H9 (cell line): Measurements from ENCODE around the gene AFDN. TPM values are rescaled to one million over a fixed set of nuclear protein-coding genes. Genes with fewer than 3 reads are reported as not detected.

Experiments used
- DNase-seq: peaks from one replicate; pipeline ENCODE4 v3.0.0-alpha.2; 2017
- H2AFZ ChIP-seq: one replicate; pipeline ENCODE4 v1.6.1; 2013; ENCODE audit warnings: mild to moderate bottlenecking, low read length, control low read depth, moderate library complexity
- H2AK5ac ChIP-seq: 2 replicates; pipeline ENCODE4 v1.6.1; 2013; ENCODE audit warnings: low read length, control low read depth, mixed read lengths; ENCODE audit not compliant: insufficient read length
- H2BK120ac ChIP-seq: one replicate; pipeline ENCODE4 v1.6.1; 2013; ENCODE audit warnings: low read depth, mild to moderate bottlenecking, low read length, control low read depth, inconsistent platforms; ENCODE audit not compliant: poor library complexity, severe bottlenecking
- H2BK12ac ChIP-seq: 2 replicates; pipeline ENCODE4 v1.6.1; 2013; ENCODE audit warnings: low read length, control low read depth, mixed read lengths, low read depth; ENCODE audit not compliant: insufficient read length
- H2BK15ac ChIP-seq: 2 replicates; pipeline ENCODE4 v1.6.1; 2013; ENCODE audit warnings: low read depth, low read length, control low read depth
- H2BK20ac ChIP-seq: one replicate; pipeline ENCODE4 v1.6.1; 2013; ENCODE audit warnings: low read depth, mild to moderate bottlenecking, low read length, control low read depth, inconsistent platforms; ENCODE audit not compliant: poor library complexity, severe bottlenecking
- H2BK5ac ChIP-seq: 2 replicates; pipeline ENCODE4 v1.6.1; 2013; ENCODE audit warnings: low read length, control low read depth, mixed read lengths; ENCODE audit not compliant: insufficient read length
- H3K14ac ChIP-seq: 2 replicates; pipeline ENCODE4 v1.6.1; 2013; ENCODE audit warnings: low read length, control low read depth; ENCODE audit not compliant: insufficient read depth
- H3K18ac ChIP-seq: 2 replicates; pipeline ENCODE4 v1.6.1; 2013; ENCODE audit warnings: low read depth, mild to moderate bottlenecking, mixed read lengths, low read length, control low read depth; ENCODE audit not compliant: insufficient read length
- H3K23ac ChIP-seq: 2 replicates; pipeline ENCODE4 v1.6.1; 2013; ENCODE audit warnings: low read length, control low read depth, mixed read lengths, low read depth; ENCODE audit not compliant: insufficient read length
- H3K23me2 ChIP-seq: 2 replicates; pipeline ENCODE4 v1.6.1; 2013; ENCODE audit warnings: low read depth, mild to moderate bottlenecking, mixed read lengths, low read length, control low read depth; ENCODE audit not compliant: insufficient read length, poor library complexity, severe bottlenecking
- H3K27ac ChIP-seq: 2 replicates; pipeline ENCODE4 v1.5.1; 2013; ENCODE audit warnings: low read length, control low read depth, mixed read lengths, low read depth; ENCODE audit not compliant: insufficient read length
- H3K27me3 ChIP-seq: 2 replicates; pipeline ENCODE4 v1.6.1; 2013; ENCODE audit warnings: low read length, control low read depth, inconsistent platforms; ENCODE audit not compliant: insufficient read depth
- H3K4ac ChIP-seq: 2 replicates; pipeline ENCODE4 v1.6.1; 2013; ENCODE audit warnings: low read depth, mild to moderate bottlenecking, control low read depth, inconsistent platforms, low read length, moderate library complexity
- H3K4me1 ChIP-seq: 2 replicates; pipeline ENCODE4 v1.6.1; 2013; ENCODE audit warnings: low read length, control low read depth, inconsistent platforms; ENCODE audit not compliant: insufficient read depth
- H3K4me2 ChIP-seq: 2 replicates; pipeline ENCODE4 v1.6.1; 2013; ENCODE audit warnings: low read length, control low read depth, mixed read lengths; ENCODE audit not compliant: insufficient read length, insufficient read depth
- H3K56ac ChIP-seq: 2 replicates; pipeline ENCODE4 v1.6.1; 2013; ENCODE audit warnings: low read depth, mild to moderate bottlenecking, mixed read lengths, low read length, control low read depth; ENCODE audit not compliant: insufficient read length
- H3K79me1 ChIP-seq: 2 replicates; pipeline ENCODE4 v1.6.1; 2013; ENCODE audit warnings: low read depth, mild to moderate bottlenecking, moderate library complexity, low read length, control low read depth, inconsistent platforms; ENCODE audit not compliant: insufficient read depth, poor library complexity, severe bottlenecking
- H3K79me2 ChIP-seq: 2 replicates; pipeline ENCODE4 v1.6.1; 2013; ENCODE audit warnings: low read length, control low read depth, inconsistent platforms; ENCODE audit not compliant: insufficient read depth
- H3K9ac ChIP-seq: 2 replicates; pipeline ENCODE4 v1.6.1; 2013; ENCODE audit warnings: low read length, control low read depth, mixed read lengths; ENCODE audit not compliant: insufficient read length; ENCODE audit errors: extremely low read depth
- H3K9me3 ChIP-seq: one replicate; pipeline ENCODE4 v1.6.1; 2013; ENCODE audit warnings: low read depth, low read length, inconsistent platforms; ENCODE audit not compliant: control insufficient read depth
- H3T11ph ChIP-seq: one replicate; pipeline ENCODE4 v1.6.1; 2013; ENCODE audit warnings: mild to moderate bottlenecking, low read length, control low read depth, inconsistent platforms
- H4K20me1 ChIP-seq: one replicate; pipeline ENCODE4 v1.6.1; 2013; ENCODE audit not compliant: control insufficient read depth, insufficient read length, insufficient read depth
- H4K5ac ChIP-seq: 2 replicates; pipeline ENCODE4 v1.6.1; 2013; ENCODE audit warnings: low read depth, mild to moderate bottlenecking, mixed read lengths, low read length, control low read depth; ENCODE audit not compliant: insufficient read length
- H4K8ac ChIP-seq: replicated peaks from 2 replicates; pipeline ENCODE4 v1.6.1; 2013; ENCODE audit warnings: low read length, control low read depth, mixed read lengths, low read depth; ENCODE audit not compliant: insufficient read length
- H4K91ac ChIP-seq: 2 replicates; pipeline ENCODE4 v1.6.1; 2013; ENCODE audit warnings: low read depth, mild to moderate bottlenecking, moderate library complexity, mixed read lengths, low read length, control low read depth; ENCODE audit not compliant: insufficient read length
- H3K27ac Mint-ChIP-seq, 3 experiments: 2 replicates in 2 of 3; 3 replicates in 1 of 3; pipeline ENCODE4 v1.8.0; 2020 to 2021; ENCODE audit warnings: mixed read lengths in 3 of 3, mild to moderate bottlenecking in 1 of 3, moderate library complexity in 1 of 3
- H3K27me3 Mint-ChIP-seq: 2 replicates; pipeline ENCODE4 v1.8.0; 2021; ENCODE audit warnings: low read depth, mild to moderate bottlenecking, moderate library complexity, mixed read lengths
- H3K36me3 Mint-ChIP-seq, 3 experiments: 2 replicates in 2 of 3; 3 replicates in 1 of 3; pipeline ENCODE4 v1.8.0; 2020 to 2021; ENCODE audit warnings: low read depth in 3 of 3, mixed read lengths in 3 of 3; ENCODE audit not compliant: insufficient read depth in 1 of 3
- H3K4me1 Mint-ChIP-seq, 2 experiments: 2 replicates each; pipeline ENCODE4 v1.8.0; 2020; ENCODE audit warnings: mixed read lengths in 2 of 2
- H3K4me3 Mint-ChIP-seq, 2 experiments: 2 replicates in 1 of 2; 3 replicates in 1 of 2; pipeline ENCODE4 v1.8.0; 2020 to 2021; ENCODE audit warnings: mild to moderate bottlenecking in 2 of 2, mixed read lengths in 2 of 2, moderate library complexity in 1 of 2
- H3K9me3 Mint-ChIP-seq, 2 experiments: 2 replicates in 1 of 2; 3 replicates in 1 of 2; pipeline ENCODE4 v1.8.0; 2020; ENCODE audit warnings: mild to moderate bottlenecking in 2 of 2, mixed read lengths in 2 of 2, moderate library complexity in 1 of 2
- WGBS: extraction: QIAGEN DNeasy Blood & Tissue Kit; methylation state at CpG from one replicate; pipeline ENCODE4 v1.1.7; 2013; ENCODE audit warnings: missing lambda C conversion rate, low lambda C conversion rate, mixed read lengths; ENCODE audit not compliant: insufficient read length; ENCODE audit errors: extremely low coverage; 5-methylcytosine and 5-hydroxymethylcytosine counted together
- total RNA-seq: library from RNA; stranded (reverse); gene quantifications from 2 replicates; pipeline ENCODE4 v1.2.1, GENCODE V29; 2021
- TF ChIP-seq, protein P1 (sequence below): fragments of 200-600 bp; sonication (generic); conservative IDR thresholded peaks from 3 replicates; pipeline ENCODE4 v1.8.0; 2021; ENCODE audit warnings: antibody characterized with exemption, mild to moderate bottlenecking

The AFDN gene
- total RNA-seq, 1 experiment from 2014 or later: 157 TPM

DNA sequence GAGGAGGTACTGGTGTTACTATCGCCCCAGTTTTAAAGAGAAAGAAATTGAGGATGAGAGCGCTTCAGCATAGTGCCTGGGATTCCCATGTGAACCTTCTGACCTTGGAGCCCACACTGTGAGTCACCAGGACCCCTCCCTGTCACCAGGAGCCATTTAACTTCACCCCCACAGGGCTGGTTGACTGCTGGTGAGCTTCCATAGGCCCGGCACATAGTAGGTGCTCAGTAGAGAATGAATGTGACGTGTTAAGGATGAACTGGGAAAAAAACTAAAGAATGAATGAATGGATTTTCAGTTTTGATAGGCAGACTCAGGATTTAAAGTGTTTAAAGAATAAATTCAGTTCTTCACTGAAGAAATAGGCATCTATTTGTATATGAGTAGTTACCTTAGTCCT, 117.4 kb downstream of the AFDN start:
- H3K9ac ChIP-seq: no peak overlapping the region
- H2AFZ ChIP-seq: no peak overlapping the region
- H4K91ac ChIP-seq: no peak overlapping the region
- H2BK12ac ChIP-seq: no peak overlapping the region
- H3K27ac Mint-ChIP-seq: no peak overlapping the region; a peak in 1 of 7 replicates
- H2BK120ac ChIP-seq: no peak overlapping the region
- no peaks in the 10 kb centered on the region for H3K4me1 ChIP-seq
- no peak overlapping the region for H2AK5ac ChIP-seq
- no peak overlapping the region for H3K4me3 Mint-ChIP-seq
- no peak overlapping the region for H3T11ph ChIP-seq
- H3K18ac ChIP-seq: no peak overlapping the region
- no peak overlapping the region for H3K27ac ChIP-seq
- no peak overlapping the region for H3K4me2 ChIP-seq
- H4K8ac ChIP-seq: no peak overlapping the region
- no peaks in the 10 kb centered on the region for H3K27me3 Mint-ChIP-seq
- no peaks in the 10 kb centered on the region for H3K23me2 ChIP-seq
- peaks cover 19 to 50% (median 48%) of the 10 kb centered on the region in 3 experiments; a peak in 6 of 7 replicates for H3K36me3 Mint-ChIP-seq
- no peaks in the 10 kb centered on the region for H3K79me2 ChIP-seq
- no peak overlapping the region for H3K56ac ChIP-seq
- no peak overlapping the region for H3K14ac ChIP-seq
- no CpG with 5 or more reads among the region's 4 CpGs for WGBS
- no peaks in the 10 kb centered on the region for H3K4me1 Mint-ChIP-seq
- H2BK20ac ChIP-seq: no peak overlapping the region
- no peaks in the 10 kb centered on the region for H3K79me1 ChIP-seq
- no peak overlapping the region for H3K23ac ChIP-seq
- no peak for DNase-seq
- H4K20me1 ChIP-seq: no peaks in the 10 kb centered on the region
- H3K27me3 ChIP-seq: no peaks in the 10 kb centered on the region
- no peaks in the 10 kb centered on the region for H3K9me3 Mint-ChIP-seq
- no peak overlapping the region for H2BK5ac ChIP-seq
- no peak overlapping the region for H4K5ac ChIP-seq
- no peaks in the 10 kb centered on the region for H3K9me3 ChIP-seq
- H3K4ac ChIP-seq: no peak overlapping the region
- H2BK15ac ChIP-seq: no peak overlapping the region
- TF ChIP-seq, protein P1, sequence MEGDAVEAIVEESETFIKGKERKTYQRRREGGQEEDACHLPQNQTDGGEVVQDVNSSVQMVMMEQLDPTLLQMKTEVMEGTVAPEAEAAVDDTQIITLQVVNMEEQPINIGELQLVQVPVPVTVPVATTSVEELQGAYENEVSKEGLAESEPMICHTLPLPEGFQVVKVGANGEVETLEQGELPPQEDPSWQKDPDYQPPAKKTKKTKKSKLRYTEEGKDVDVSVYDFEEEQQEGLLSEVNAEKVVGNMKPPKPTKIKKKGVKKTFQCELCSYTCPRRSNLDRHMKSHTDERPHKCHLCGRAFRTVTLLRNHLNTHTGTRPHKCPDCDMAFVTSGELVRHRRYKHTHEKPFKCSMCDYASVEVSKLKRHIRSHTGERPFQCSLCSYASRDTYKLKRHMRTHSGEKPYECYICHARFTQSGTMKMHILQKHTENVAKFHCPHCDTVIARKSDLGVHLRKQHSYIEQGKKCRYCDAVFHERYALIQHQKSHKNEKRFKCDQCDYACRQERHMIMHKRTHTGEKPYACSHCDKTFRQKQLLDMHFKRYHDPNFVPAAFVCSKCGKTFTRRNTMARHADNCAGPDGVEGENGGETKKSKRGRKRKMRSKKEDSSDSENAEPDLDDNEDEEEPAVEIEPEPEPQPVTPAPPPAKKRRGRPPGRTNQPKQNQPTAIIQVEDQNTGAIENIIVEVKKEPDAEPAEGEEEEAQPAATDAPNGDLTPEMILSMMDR: no peak
